Duodenal mucosa (tissue), 2 donors: ENCODE results near the gene ALOX12.
A peak's percentile ranks its signal among the peaks of the same experiment; 100 is the strongest.

Experiments used
- H3K27ac ChIP-seq: one replicate; pipeline ENCODE4 v1.7.0; 2013; ENCODE audit warnings: low read depth, low read length
- H3K27me3 ChIP-seq, 2 donors: one replicate each; pipeline ENCODE4 v1.7.0; 2013; ENCODE audit warnings: low read length in 2 of 2, control low read depth in 1 of 2; ENCODE audit not compliant: insufficient read depth in 2 of 2, control insufficient read depth in 1 of 2
- H3K36me3 ChIP-seq, 2 donors: one replicate each; pipeline ENCODE4 v1.7.0; 2013; ENCODE audit warnings: low read length in 2 of 2, control low read depth in 1 of 2; ENCODE audit not compliant: insufficient read depth in 2 of 2, control insufficient read depth in 1 of 2
- H3K4me1 ChIP-seq, 2 donors: one replicate each; pipeline ENCODE4 v1.7.0; 2013; ENCODE audit warnings: low read length in 2 of 2, control low read depth in 1 of 2; ENCODE audit not compliant: insufficient read depth in 2 of 2, control insufficient read depth in 1 of 2
- H3K4me3 ChIP-seq, 2 donors: one replicate each; pipeline ENCODE4 v1.7.0; 2013; ENCODE audit warnings: low read length in 2 of 2, low read depth in 1 of 2
- H3K9ac ChIP-seq, 2 donors: one replicate each; pipeline ENCODE4 v1.7.0; 2013; ENCODE audit warnings: low read length in 2 of 2, low read depth in 1 of 2
- H3K9me3 ChIP-seq, 2 donors: one replicate each; pipeline ENCODE4 v1.7.0; 2013; ENCODE audit warnings: low read length in 2 of 2, control low read depth in 1 of 2; ENCODE audit not compliant: control insufficient read depth in 1 of 2

Gene ALOX12

GRCh38 chr17:7020894-7021664 is 25.2 kb downstream of the ALOX12 start:
- Histone ChIP-seq H3K27me3 (no peaks in the 10 kb centered on the region), H3K4me3 (peak overlapping the region in 1 of 2 donors; percentile 50), H3K4me1 (peaks cover 27 to 30% of the 10 kb centered on the region in 2 donors), H3K9me3 (no peaks in the 10 kb centered on the region), H3K27ac (no peak overlapping the region), H3K36me3 (peaks cover 0 to 5% of the 10 kb centered on the region in 2 donors), H3K9ac (peak overlapping the region in 1 of 2 donors; percentile 69)

- Histone ChIP-seq H3K4me3 (peak overlapping the region; percentile 49 to 50), H3K27ac (peak overlapping the region; percentile 61), H3K9me3 (no peaks in the 10 kb centered on the region), H3K9ac (peak overlapping the region; percentile 49 to 69), H3K27me3 (no peaks in the 10 kb centered on the region), H3K4me1 (peaks cover 21 to 24% of the 10 kb centered on the region in 2 donors), H3K36me3 (peaks cover 0 to 5% of the 10 kb centered on the region in 2 donors)
These were observed 26.3 kb downstream of the ALOX12 start for GRCh38 chr17:7021993-7022778.

DNA sequence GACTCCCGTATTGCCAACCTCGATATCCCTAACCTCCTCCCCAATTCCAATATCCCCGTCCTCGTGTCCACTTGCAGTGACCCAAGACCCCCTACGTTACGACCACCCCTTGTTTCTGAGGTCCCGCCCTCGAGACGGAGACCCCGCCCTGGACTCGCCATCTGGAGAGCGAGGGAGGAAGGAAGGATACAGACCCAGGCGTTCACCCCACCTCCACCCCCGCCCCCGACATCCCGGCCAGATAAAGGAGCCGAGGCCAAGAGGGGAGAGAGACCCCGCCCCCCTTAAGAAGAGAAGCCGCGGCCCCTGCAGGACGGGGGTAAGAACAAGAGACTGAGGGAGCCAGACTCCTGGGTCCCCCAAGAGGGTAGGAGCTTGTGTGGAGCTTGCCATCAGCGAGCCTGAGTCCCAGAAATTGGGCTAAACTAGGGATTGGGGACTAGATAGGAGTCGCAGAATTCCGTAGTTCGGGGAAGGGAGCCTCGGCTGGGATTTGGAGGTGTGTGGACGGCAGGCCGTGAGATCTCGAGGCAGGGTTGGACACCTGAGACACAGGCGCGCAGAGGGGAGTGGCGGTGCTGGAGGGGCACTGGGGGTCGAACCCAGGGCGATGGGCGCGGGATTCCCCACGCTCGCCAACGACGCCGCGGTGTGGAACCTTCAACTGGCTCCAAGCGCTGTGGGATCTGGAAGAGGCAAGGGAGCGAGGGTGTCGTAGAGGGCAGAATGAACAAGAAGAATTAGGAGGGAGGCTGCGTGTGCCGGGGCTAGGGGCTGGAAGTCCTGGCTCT is 27.1 kb downstream of the ALOX12 start, which contains the start of gene BCL6B:
TSS of gene BCL6B (plus strand) at position 270 of the 791 bp plus-strand sequence. CDS start 622 bp downstream, outside the sequence.
- H3K9ac ChIP-seq: peak within 1 kb of the TSS; percentile 49 to 70
- H3K27ac ChIP-seq: peak within 1 kb of the TSS; percentile 72
- no peaks in the 10 kb centered on the region for H3K36me3 ChIP-seq
- peak within 1 kb of the TSS; percentile 49 to 65 for H3K4me3 ChIP-seq
- peaks cover 14 to 22% of the 10 kb centered on the region in 2 donors for H3K4me1 ChIP-seq
- no peaks in the 10 kb centered on the region for H3K9me3 ChIP-seq
- H3K27me3 ChIP-seq: no peaks in the 10 kb centered on the region

DNA sequence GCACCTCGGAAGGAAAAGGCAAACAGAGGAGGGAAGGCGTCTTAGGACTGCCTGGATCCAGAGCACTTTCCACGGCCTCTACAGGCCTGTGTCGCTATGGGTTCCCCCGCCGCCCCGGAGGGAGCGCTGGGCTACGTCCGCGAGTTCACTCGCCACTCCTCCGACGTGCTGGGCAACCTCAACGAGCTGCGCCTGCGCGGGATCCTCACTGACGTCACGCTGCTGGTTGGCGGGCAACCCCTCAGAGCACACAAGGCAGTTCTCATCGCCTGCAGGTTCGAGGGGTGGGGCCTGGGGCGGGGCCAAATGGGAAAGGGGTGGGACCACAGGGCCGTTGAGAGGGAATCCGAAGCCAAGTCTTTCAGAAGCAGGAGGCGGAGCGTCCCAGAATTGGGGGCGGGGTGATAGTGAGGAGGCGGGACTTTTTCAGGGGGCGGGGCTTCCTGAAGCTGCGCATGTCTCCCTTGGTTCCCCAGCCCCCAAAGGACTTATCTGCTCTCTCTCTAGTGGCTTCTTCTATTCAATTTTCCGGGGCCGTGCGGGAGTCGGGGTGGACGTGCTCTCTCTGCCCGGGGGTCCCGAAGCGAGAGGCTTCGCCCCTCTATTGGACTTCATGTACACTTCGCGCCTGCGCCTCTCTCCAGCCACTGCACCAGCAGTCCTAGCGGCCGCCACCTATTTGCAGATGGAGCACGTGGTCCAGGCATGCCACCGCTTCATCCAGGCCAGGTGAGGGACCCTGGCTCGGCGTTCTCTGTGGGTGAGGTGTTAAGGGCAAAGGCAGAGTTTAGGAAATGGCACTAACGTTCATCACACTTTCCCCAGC is 27.9 kb downstream of the ALOX12 start:
- no peaks in the 10 kb centered on the region for H3K27me3 ChIP-seq
- H3K9me3 ChIP-seq: no peaks in the 10 kb centered on the region
- H3K36me3 ChIP-seq: no peaks in the 10 kb centered on the region
- H3K9ac ChIP-seq: peak overlapping the region; percentile 49 to 70
- peak overlapping the region; percentile 72 for H3K27ac ChIP-seq
- peak overlapping the region; percentile 49 to 65 for H3K4me3 ChIP-seq
- H3K4me1 ChIP-seq: peaks cover 13 to 20% of the 10 kb centered on the region in 2 donors

DNA sequence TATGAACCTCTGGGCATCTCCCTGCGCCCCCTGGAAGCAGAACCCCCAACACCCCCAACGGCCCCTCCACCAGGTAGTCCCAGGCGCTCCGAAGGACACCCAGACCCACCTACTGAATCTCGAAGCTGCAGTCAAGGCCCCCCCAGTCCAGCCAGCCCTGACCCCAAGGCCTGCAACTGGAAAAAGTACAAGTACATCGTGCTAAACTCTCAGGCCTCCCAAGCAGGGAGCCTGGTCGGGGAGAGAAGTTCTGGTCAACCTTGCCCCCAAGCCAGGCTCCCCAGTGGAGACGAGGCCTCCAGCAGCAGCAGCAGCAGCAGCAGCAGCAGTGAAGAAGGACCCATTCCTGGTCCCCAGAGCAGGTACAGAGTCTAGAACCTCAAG is 28.5 kb downstream of the ALOX12 start:
- Histone ChIP-seq H3K27me3 (no peaks in the 10 kb centered on the region), H3K4me1 (peaks cover 13 to 20% of the 10 kb centered on the region in 2 donors), H3K9me3 (no peaks in the 10 kb centered on the region), H3K36me3 (no peaks in the 10 kb centered on the region), H3K4me3 (no peak overlapping the region), H3K27ac (no peak overlapping the region), H3K9ac (no peak overlapping the region)

DNA sequence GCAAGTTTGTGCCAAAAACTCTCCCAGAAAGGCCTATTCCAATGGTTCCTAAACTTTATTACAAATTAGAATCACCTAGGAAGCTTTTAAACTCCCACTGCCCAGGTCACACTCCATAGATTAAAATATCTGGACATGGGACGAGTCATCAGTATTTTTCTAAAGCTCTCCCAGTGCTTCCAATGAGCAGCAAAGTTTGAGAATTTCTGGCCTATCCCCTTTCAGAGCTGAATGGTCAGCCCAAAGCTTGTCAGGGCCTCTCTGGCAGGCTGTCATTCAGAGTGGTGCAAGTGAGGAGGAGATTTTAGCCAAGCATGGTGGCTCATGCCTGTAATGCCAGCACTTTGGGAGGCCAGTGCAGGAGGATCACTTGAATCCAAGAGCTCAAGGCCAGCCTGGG is 29.4 kb downstream of the ALOX12 start:
- Histone ChIP-seq H3K4me3 (no peak overlapping the region), H3K27ac (no peak overlapping the region), H3K36me3 (no peaks in the 10 kb centered on the region), H3K9me3 (no peaks in the 10 kb centered on the region), H3K27me3 (no peaks in the 10 kb centered on the region), H3K9ac (no peak overlapping the region), H3K4me1 (peaks cover 13 to 23% of the 10 kb centered on the region in 2 donors)

- H3K27ac ChIP-seq: no peak overlapping the region
- no peak overlapping the region for H3K4me3 ChIP-seq
- peaks cover 11 to 20% of the 10 kb centered on the region in 2 donors for H3K4me1 ChIP-seq
- no peaks in the 10 kb centered on the region for H3K27me3 ChIP-seq
- no peaks in the 10 kb centered on the region for H3K9me3 ChIP-seq
- no peak overlapping the region for H3K9ac ChIP-seq
- H3K36me3 ChIP-seq: no peaks in the 10 kb centered on the region
These were observed 30.7 kb downstream of the ALOX12 start for GRCh38 chr17:7026471-7027115.

DNA sequence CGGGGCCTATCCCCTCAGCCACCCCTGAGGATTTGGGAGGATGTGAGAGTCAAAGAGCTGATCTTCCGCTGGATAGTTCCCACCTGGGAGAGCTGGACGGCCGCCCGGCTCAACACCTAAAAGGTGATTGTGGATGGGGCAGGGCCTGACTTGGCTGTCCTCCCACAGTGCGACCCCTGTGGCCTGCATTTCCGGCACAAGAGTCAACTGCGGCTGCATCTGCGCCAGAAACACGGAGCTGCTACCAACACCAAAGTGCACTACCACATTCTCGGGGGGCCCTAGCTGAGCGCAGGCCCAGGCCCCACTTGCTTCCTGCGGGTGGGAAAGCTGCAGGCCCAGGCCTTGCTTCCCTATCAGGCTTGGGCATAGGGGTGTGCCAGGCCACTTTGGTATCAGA is 31.5 kb downstream of the ALOX12 start:
- Histone ChIP-seq H3K36me3 (no peaks in the 10 kb centered on the region), H3K27ac (no peak overlapping the region), H3K9me3 (no peaks in the 10 kb centered on the region), H3K4me3 (no peak overlapping the region), H3K27me3 (no peaks in the 10 kb centered on the region), H3K4me1 (peaks cover 5 to 13% of the 10 kb centered on the region in 2 donors), H3K9ac (no peak overlapping the region)

- Histone ChIP-seq H3K9me3 (no peaks in the 10 kb centered on the region), H3K36me3 (no peaks in the 10 kb centered on the region), H3K4me3 (no peak overlapping the region), H3K4me1 (peaks cover 0 to 3% of the 10 kb centered on the region in 2 donors), H3K27ac (no peak overlapping the region), H3K27me3 (no peaks in the 10 kb centered on the region), H3K9ac (no peak overlapping the region)
These were observed 33.2 kb downstream of the ALOX12 start for GRCh38 chr17:7029096-7029495.
